Parathyroid adenoma (tissue), 2 donors: ENCODE results near the gene SYNCRIP.

Experiments
- H2AFZ ChIP-seq: fragments of 300-600 bp; sonication (generic); one replicate; pipeline ENCODE4 v1.7.0; 2017; ENCODE audit warnings: antibody characterized with exemption, mild to moderate bottlenecking
- H3K27ac ChIP-seq: fragments of 300-600 bp; sonication (generic); one replicate; pipeline ENCODE4 v1.7.0; 2017
- H3K27me3 ChIP-seq: fragments of 300-600 bp; sonication (generic); one replicate; pipeline ENCODE4 v1.7.0; 2017; ENCODE audit warnings: low read length; ENCODE audit not compliant: control insufficient read depth, insufficient read depth
- H3K36me3 ChIP-seq: fragments of 300-600 bp; sonication (generic); one replicate; pipeline ENCODE4 v1.7.0; 2017; ENCODE audit warnings: low read length; ENCODE audit not compliant: control insufficient read depth, insufficient read depth
- H3K4me1 ChIP-seq: fragments of 300-600 bp; sonication (generic); one replicate; pipeline ENCODE4 v1.7.0; 2017; ENCODE audit warnings: control low read depth
- H3K4me2 ChIP-seq: fragments of 300-600 bp; sonication (generic); one replicate; pipeline ENCODE4 v1.7.0; 2017; ENCODE audit warnings: low read length
- H3K4me3 ChIP-seq: fragments of 300-600 bp; sonication (generic); one replicate; pipeline ENCODE4 v1.7.0; 2017; ENCODE audit warnings: low read depth, low read length
- H3K79me2 ChIP-seq: fragments of 300-600 bp; sonication (generic); one replicate; pipeline ENCODE4 v1.7.0; 2017; ENCODE audit warnings: control low read depth
- H3K9ac ChIP-seq: fragments of 300-600 bp; sonication (generic); one replicate; pipeline ENCODE4 v1.7.0; 2017; ENCODE audit warnings: mild to moderate bottlenecking
- H3K9me3 ChIP-seq: fragments of 300-600 bp; sonication (generic); one replicate; pipeline ENCODE4 v1.7.0; 2017; ENCODE audit warnings: low read length; ENCODE audit not compliant: control insufficient read depth
- TF ChIP-seq, protein P1 (sequence below): fragments of 300-600 bp; sonication (generic); IDR thresholded peaks from one replicate; pipeline ENCODE4 v1.7.0; 2017; ENCODE audit warnings: antibody characterized with exemption, mild to moderate bottlenecking
- donor health status: primary hyperparathyroidism.

SYNCRIP gene

DNA sequence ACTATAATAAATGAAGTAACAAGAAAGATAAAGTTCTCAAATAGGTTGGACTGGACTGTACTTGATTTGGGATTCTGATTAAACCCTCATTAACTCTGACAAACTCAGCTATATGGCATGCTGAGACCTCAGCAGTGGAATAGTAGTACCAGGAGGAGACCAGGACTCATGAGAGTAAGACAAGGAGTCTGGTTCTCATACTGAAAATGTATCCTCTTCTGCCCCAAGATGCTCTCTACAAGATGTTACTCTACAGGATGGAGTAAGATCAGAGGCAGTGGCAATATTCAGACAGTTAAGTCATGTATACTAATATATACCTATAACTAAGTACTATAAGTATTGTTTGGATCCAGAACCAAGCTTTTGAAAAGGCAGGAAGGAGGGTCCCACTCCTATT, 31.9 kb upstream of the SYNCRIP start:
- Histone ChIP-seq H3K27ac (no peak overlapping the region), H3K9me3 (no peaks in the 10 kb centered on the region), H3K4me2 (no peak overlapping the region), H3K9ac (no peak overlapping the region), H2AFZ (no peak overlapping the region), H3K36me3 (no peaks in the 10 kb centered on the region), H3K4me1 (no peaks in the 10 kb centered on the region), H3K4me3 (no peak overlapping the region), H3K27me3 (no peaks in the 10 kb centered on the region), H3K79me2 (peaks cover 7% of the 10 kb centered on the region)
- TF ChIP-seq, protein P1, sequence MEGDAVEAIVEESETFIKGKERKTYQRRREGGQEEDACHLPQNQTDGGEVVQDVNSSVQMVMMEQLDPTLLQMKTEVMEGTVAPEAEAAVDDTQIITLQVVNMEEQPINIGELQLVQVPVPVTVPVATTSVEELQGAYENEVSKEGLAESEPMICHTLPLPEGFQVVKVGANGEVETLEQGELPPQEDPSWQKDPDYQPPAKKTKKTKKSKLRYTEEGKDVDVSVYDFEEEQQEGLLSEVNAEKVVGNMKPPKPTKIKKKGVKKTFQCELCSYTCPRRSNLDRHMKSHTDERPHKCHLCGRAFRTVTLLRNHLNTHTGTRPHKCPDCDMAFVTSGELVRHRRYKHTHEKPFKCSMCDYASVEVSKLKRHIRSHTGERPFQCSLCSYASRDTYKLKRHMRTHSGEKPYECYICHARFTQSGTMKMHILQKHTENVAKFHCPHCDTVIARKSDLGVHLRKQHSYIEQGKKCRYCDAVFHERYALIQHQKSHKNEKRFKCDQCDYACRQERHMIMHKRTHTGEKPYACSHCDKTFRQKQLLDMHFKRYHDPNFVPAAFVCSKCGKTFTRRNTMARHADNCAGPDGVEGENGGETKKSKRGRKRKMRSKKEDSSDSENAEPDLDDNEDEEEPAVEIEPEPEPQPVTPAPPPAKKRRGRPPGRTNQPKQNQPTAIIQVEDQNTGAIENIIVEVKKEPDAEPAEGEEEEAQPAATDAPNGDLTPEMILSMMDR, result no peak

DNA sequence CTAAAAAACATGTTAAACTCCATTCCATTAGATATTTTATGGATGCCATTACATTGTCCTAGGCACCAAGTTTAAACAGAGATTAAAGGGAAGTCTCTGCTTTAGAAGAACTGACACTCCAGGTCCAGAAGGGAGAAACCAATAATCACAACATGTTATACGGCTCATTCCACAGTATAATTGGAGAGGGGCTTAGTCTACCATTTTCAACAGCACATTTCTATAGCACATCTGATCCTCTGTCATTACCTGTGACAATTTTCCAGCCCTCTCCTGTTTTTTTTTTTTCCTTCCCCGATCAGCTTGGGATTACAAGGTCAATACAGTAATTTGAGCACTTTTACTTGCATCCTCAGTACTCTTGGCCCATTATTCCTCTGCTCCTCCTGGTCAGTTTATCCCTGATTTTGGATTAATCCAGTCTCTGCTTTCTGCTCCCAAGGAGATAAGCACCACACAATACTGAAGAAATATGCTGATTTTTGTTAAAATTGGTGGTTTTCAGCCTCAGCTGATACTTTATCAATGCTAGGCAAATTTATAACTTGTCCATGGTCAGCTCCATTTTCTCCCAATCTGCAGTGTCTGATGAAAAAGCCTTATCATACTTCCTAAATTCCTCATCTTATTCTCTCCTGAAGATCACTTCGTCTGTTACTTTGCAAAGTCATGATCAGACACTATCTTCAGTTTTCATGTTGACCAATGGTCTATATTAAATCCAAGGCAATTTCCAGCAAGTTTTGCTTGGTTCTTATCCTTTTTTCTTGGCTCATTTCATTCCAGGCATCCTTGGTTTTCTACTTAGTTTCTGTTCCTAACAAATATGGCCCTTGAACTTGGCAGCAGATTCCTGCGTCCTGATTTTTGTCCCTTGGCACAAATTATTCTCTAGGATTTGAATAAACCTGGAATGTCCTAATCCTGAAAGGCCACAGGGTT, 30.8 kb upstream of the SYNCRIP start:
- Histone ChIP-seq H3K9me3 (no peaks in the 10 kb centered on the region), H3K4me3 (no peak overlapping the region), H2AFZ (no peak overlapping the region), H3K27me3 (no peaks in the 10 kb centered on the region), H3K4me1 (no peaks in the 10 kb centered on the region), H3K36me3 (no peaks in the 10 kb centered on the region), H3K79me2 (peaks cover 7% of the 10 kb centered on the region), H3K9ac (no peak overlapping the region), H3K4me2 (no peak overlapping the region), H3K27ac (no peak overlapping the region)
- TF ChIP-seq, protein P1, result no peak

DNA sequence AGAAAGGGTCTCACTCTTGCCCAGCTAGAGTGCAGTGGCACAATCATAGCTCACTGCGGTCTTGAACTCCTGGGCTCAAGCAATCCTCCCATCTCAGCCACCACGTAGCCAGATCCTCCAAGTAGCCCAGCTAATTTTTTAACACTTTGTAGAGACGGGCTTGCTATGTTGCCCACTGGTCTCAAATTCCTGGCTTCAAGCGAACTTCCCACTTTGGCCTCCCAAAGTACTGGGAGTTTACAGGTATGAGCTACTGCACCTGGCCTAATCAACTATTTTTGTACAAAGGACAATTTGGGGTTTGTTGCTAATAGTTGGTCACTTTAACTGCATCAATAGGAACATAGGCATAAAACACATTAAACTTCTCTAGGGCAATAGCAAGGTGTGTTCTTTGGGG, 29.9 kb upstream of the SYNCRIP start:
- Histone ChIP-seq H3K4me3 (no peak overlapping the region), H3K9me3 (no peaks in the 10 kb centered on the region), H3K79me2 (peaks cover 1% of the 10 kb centered on the region), H3K27me3 (no peaks in the 10 kb centered on the region), H3K4me2 (no peak overlapping the region), H3K9ac (no peak overlapping the region), H3K4me1 (no peaks in the 10 kb centered on the region), H2AFZ (no peak overlapping the region), H3K27ac (no peak overlapping the region), H3K36me3 (no peaks in the 10 kb centered on the region)
- TF ChIP-seq, protein P1, result no peak

DNA sequence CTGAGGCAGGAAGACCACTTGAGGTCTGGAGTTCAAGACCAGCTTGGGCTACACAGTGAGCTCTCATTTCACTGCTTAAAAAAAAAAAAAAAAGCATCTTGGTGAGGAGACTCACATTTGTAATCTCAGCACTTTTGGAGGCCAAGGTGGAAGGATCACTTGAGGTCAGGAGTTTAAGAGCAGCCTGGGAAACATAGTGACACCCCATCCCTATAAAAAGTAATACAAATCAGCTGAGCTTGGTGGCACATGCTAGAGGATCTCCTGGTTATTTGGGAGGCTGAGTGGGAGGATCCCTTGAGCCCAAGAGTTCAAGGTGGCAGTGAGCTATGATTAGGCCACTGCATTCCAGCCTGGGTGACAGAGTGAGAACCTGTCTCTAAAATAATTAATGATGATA, 29.4 kb upstream of the SYNCRIP start:
- TF ChIP-seq, protein P1, result no peak
- H3K4me2 ChIP-seq, result no peak overlapping the region

DNA sequence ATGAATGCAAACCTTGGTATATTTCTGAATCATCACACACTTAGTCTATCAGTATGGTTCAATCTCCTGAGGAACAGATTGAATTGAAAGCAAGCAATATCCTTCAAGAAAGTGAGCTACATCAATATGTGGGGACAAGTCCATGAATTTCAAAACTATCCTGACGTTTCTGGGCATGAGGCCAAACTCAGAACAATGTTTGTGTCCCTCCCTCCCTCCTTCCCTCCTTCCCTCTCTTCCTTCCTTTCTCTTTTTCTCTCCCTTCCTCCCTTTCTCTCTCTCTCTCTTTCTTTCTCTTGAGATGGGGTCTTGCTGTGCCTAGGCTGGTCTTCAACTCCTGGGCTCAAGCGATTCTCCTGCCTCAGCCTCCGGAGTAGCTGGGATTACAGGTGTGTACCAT, 27.9 kb upstream of the SYNCRIP start:
- no peak overlapping the region for H3K4me3 ChIP-seq
- no peak overlapping the region for H2AFZ ChIP-seq
- H3K4me1 ChIP-seq, result no peaks in the 10 kb centered on the region
- H3K36me3 ChIP-seq, result no peaks in the 10 kb centered on the region
- TF ChIP-seq, protein P1, result no peak
- no peaks in the 10 kb centered on the region for H3K79me2 ChIP-seq
- no peaks in the 10 kb centered on the region for H3K9me3 ChIP-seq
- H3K9ac ChIP-seq, result no peak overlapping the region
- H3K4me2 ChIP-seq, result no peak overlapping the region
- H3K27me3 ChIP-seq, result no peaks in the 10 kb centered on the region
- H3K27ac ChIP-seq, result no peak overlapping the region

More for the DNA sequence above, 29.4 kb upstream of the SYNCRIP start:
- Histone ChIP-seq H3K27ac (no peak overlapping the region), H3K36me3 (no peaks in the 10 kb centered on the region), H3K27me3 (no peaks in the 10 kb centered on the region), H3K79me2 (no peaks in the 10 kb centered on the region), H3K9ac (no peak overlapping the region), H3K9me3 (no peaks in the 10 kb centered on the region), H3K4me1 (no peaks in the 10 kb centered on the region), H3K4me3 (no peak overlapping the region), H2AFZ (no peak overlapping the region)
